Jurkat, Clone E6-1 (cell line): Measurements from ENCODE around the gene IGSF9B.

ENCODE experiments used
- DNase-seq: peaks from one replicate; pipeline ENCODE4 v3.0.0-alpha.2; 2011; ENCODE audit warnings: low read depth, low spot score
- H3K4me3 ChIP-seq: 2 replicates; pipeline ENCODE4 v1.5.1; 2011; ENCODE audit warnings: mild to moderate bottlenecking, low read length, control low read depth, moderate library complexity

The IGSF9B gene

DNA sequence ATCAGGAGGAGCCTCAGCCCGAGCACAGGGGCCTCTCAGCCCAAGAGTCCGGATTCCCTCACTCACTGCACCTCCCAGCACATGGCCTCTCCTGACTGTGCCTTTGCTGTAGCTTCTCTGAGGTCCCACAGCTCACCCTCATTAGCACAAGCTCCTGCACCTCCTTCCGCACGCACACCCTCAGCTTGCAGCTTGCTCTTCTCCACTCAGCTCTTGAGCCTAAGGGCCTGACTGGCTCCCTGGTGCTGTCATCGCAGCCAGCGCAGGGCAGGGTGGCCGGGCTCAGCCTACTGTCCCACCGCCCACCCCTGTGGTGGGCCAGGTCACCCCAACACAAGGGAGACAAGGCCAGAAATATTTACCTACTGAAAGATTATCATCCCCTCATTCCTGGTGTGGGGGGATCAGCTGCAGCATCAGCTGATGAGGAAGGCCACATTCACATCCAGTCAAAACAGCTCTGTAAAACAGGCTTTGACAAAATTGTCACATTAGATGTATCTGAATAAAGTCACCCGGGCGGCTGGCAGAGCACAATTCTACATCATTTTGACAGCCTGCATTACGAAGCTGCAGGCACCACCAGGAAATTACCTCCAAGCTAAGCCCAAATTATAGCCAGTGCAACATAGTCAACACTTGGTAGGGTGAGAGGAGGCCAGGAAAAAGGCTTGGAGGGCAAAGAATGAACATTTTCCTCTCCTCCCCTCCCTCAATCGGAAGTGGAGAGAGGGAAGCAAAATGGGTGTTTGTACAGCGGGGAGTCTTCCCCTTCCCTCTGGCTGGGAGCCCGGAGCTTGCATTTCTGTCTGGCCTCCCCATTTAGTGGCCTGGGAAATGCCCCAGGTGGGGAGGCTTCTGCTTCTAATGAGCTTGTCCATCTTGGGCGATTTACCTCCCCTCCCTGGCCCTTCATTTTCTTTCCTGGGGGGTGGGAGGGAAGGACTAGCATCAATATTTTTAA, 29.5 kb upstream of the IGSF9B start:
- DNase-seq = no peak
- H3K4me3 ChIP-seq = no peak overlapping the region

DNA sequence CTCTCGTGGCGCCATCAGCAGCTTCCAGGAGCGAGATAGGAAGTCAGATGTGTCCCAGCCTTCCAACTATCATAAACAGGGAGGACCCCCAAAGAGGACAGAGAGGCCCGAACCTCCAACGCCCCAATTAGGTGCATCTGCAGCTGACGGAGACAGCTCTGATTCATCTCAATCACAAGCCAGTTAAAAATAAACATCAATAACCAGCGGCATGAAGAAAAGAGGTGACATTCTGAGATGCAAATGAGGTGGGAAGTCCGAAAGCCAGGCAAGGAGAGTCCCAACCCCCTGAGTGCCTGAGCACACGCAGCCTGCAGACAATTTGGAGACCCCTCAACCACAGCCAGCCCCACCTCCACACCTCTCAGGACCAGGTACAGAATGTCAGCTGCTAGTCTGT, 28.1 kb upstream of the IGSF9B start:
- H3K4me3 ChIP-seq = no peak overlapping the region
- DNase-seq = no peak

DNA sequence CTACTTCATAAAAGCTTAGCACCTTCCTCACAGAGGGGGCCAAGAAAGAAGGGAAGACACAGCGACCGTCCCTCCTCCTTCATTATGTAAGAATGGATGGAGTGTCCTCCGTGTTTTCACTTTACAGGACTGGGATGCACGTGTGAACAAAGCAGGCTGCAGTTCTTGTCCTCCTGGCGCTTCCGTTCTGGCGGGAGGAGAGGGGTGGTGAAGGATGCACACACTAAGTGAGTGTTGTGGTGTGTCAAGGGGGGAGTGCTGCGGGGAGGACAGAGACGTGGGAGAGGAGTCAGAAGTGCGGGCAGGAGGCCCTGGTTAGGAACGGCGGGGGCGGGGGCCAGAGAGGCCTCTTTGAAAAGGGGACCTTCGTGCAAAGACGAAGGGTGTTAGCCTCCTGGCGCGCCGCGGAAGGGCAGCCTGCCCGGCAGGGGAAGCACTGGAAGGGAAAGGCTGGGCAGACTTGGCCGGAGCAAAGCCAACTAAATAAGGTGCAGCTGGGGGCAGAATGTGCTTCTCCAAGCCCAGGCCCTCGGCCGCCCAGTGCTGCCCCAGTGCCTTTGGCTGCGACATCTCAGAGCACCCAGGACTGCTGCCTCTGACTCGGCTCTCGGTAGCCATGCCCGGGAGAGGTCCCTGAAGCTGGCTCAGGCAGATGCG, 27.0 kb upstream of the IGSF9B start:
- no peak overlapping the region for H3K4me3 ChIP-seq
- DNase-seq = peak; percentile 28

DNA sequence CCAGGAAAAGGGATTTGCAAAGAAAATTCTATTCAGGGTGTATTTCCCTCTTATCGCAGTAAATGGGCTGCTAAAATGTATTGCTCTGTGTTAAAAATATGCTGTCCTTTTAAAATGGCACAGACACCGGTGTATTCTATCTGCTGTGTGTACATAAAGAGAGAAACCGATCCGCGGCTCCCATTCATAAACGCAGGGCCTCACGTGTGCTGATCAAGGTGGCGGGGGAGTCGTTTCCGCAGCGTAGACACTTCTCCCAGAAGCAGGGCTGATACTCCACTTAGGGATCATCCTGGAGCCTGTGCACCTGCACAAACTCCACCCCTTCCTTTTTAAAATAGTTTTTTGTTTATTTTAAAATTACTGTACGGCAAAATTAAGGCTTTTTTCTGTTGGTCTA, 26.1 kb upstream of the IGSF9B start:
- H3K4me3 ChIP-seq = no peak overlapping the region
- DNase-seq = no peak

DNA sequence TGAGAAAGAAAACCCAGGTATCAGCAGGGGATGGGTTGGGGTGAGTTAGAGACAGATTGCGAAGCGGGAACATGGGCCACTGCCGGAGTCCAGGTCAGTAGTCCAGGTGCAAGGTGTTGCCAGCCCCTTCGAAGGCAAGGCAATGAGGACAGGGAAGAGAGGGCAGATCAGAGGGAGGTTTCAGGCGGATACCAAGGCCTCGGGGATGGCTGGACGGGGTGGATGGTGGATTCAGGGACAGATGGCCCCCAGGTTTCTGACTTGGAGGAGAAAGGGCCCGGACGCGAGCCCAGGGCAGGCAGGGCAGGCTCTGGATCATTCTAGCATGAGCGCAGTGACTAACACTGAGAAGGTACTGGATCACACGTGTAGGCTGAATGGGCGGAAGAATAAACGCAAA, 25.4 kb upstream of the IGSF9B start:
- no peak for DNase-seq
- no peak overlapping the region for H3K4me3 ChIP-seq

DNA sequence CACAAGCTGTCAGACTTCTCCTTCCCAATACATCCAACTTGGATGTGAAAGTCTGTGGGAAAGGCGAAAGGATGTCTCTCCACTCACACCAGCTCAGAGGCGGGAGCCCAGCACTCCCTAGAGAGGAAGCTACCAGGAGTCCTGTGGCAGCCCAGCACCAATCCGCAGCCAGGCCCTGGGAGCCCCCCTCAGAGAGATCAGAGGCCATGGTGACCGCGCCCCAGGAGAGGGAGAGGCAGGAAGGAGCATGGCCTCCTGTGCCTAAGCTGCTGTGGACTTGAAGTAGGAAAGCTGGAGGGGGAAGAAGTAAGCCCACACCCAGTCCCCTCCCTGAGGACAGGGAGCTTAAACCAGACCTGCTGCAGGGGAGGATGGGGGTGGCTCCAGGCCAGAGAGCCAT, 24.4 kb upstream of the IGSF9B start:
- no peak for DNase-seq
- no peak overlapping the region for H3K4me3 ChIP-seq

DNA sequence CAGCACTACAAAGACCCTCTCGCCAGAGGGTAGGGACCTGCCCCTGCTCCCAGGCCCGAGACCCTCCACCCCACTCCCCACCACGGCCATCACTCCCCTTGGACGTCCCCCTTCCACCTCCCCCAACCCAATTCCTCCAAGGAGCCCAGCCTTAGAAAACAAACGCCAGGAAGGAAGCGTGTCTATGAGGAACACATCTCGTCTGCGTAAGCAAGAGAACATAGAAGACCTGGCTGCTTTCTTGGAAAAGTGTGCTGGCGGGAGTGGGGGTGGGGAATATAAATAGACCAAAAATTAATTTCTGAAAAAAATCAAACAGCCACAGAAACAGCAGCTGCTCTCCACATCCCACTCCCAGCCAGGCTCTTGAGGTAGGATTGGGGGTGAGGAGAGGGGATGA, 23.9 kb upstream of the IGSF9B start:
- no peak for DNase-seq
- H3K4me3 ChIP-seq = no peak overlapping the region

DNA sequence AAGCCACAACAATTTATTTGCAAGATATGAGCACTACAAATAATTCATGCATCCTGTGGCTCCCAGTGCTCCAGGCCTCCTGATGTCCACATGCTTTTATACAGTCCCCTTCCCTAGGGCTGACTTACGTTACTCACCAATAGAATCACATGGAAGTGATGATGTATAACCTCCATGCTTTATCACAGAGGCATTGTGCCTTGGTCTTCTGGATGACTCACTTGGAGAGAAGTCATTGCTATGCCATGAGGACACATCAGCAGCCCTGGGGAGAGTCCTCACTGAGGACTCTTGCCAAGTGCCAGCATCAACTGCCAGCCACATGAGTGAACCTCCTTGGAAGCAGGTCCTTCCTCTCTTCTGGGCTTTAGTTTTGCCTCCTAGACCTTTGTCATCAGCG, 22.0 kb upstream of the IGSF9B start:
- no peak for DNase-seq
- no peak overlapping the region for H3K4me3 ChIP-seq

DNA sequence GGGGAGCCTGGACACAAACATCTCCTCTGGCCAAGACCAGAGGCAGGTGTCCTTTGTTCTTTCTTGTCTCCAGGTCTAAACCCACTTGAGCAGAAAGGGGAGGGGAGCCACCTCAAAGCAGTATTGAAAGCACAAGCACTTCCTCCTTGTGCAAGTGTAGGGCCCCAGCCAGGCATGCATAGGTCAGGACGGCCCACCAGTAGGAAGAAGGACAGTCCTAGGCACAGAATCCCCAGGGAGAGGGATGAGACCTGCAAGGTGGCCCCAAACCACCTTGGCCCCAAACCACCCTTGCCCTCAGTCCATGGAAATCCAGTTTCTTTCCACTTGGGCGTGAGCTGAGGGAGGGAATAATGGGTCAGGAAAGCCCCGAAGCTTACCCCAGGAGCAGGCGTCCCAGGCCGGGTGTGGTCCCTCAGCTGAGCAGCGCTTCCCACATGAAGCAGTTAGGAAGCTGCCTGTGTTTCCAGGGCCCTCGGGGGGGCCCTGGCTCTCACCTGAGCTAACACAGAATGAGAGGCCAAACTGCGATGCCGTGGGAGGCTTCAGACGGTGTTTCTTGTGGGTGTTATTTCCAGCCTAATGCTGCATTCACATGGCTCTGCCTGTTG, 20.4 kb upstream of the IGSF9B start:
- DNase-seq = no peak
- H3K4me3 ChIP-seq = no peak overlapping the region

DNA sequence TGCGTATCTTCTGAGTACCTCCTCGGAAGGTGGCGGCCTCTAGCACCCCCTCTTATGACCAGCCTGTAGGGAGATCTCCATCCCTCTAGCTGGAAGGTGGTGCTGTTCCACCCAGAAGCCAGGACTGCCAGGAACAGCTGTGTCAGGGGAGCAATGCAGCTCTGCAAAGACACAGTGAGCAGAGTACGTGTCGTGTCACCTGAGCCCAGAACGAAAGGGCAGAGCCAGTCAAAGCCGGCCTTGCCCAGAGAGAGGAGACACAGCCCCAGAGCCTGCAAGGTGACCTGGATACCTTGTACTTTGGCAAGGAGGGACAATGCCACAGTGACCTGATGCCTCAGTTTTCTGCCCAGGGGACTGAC, 18.7 kb upstream of the IGSF9B start:
- DNase-seq = no peak
- H3K4me3 ChIP-seq = no peak overlapping the region

DNA sequence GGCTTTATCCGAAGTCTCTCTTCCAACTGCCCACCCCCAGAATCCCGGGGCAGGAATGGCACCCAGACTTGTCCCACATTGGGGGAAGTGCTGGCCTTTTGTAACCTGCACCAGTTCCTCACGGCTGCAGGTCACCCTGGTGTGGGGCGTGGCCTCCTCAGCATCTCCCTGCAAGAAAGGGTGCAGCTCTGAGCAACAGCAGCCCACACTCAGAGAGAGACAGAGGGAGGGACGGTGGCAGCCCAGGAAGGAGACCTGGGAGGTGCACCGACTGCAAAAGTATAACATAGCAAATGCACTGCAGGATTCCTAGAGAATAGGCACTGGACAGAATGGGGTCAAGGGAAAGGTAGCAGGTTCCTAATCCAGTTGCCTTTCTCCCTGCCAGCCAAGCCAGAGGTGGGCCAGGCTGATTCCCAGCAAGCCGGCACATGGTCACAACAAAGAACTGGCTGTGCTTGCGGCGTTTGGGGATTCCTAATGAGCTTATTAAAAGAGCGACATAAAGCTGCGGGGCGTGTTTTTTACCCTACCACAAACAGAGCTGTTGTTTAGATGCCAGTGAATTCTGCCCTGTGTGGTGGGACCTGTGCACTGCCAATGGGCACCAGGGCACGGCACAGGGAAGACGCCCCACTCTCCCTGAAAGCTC, 18.2 kb upstream of the IGSF9B start:
- H3K4me3 ChIP-seq = no peak overlapping the region
- no peak for DNase-seq

DNA sequence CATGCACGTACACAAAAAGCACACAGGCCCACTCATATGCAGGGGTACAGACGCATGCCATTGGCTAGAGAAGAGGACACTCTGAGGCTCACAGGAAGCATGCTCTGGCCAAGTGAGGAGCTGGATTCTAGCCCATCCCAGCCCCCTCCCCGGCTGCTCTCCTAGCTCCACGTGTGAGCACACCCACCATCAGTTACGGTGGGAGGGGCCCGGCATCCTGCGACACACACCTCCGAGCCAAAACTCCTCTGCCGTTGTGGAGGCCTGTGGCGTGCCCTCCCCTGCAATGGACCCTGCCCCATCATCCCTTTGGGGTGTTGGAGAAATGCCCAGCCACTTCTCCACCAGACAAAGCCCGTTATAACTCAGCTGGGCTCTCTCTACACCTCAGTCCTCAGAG, 15.1 kb upstream of the IGSF9B start:
- DNase-seq = no peak
- no peak overlapping the region for H3K4me3 ChIP-seq

DNA sequence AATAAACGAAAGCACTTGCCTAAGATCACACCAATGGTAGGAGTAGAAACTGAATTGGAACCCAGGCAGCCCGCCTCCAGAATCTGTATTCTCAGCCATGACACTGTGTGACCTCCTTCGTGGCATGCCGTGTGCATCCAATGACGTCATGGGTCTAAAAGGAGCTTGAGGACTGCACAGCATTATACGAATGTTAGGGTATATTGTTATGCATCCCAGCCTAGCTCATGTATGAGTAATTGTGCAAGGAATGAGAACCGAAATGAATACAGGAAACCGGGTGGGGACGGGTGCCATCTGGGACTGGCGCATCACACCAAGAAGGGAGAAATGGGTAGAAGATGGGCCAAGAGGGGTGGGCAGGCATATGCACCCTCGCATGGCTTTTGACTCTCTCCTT, 12.3 kb upstream of the IGSF9B start:
- no peak for DNase-seq
- no peak overlapping the region for H3K4me3 ChIP-seq

DNA sequence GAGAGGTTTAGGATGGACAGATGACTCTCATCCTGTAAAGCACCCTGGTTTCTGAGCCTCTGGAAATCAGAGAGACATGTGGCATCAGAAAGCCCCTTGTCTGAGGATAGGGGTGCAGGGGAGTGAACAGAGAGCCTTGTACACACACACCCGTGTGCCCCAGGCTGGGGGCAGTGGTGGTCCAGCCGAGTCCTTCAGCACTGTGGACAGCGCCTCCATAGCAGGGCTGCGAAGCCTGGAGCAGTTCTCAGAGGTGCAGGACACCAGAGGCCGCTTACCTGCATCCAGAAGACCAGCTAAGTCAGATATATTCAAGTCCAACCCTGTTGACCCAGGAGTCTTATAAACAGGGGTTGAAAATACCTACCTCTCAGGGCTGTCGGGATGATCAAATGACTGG, 11.5 kb upstream of the IGSF9B start:
- no peak for DNase-seq
- no peak overlapping the region for H3K4me3 ChIP-seq

DNA sequence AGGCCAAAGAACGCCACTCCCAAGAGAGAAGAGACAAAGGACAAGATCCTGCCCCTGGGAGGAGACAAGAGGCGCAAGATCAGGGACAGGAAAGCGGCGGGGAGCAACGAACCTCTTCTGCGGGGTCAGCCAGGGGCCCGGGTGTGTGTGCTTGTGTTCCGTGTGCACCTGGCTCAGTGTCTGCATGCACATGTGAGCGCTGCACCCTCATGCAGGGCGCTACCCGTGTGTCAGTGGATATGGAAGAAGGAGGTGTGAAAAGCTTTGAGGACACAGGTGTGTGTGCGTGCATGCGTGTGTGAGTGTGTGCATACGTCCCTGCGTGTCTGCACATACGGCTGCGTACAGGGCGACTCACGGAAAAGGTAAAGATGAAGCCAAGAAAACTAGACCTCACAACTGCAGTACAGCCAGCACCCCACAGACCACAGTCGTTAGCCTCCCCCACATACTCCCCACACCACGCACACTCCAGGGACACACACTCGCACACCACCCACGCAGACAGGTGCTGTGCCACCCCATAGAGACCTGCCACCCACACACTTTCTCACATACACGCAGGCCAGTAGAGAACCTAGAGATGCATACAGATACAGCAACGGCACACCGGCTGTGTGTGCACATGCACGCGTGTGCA, 11.0 kb upstream of the IGSF9B start:
- DNase-seq = no peak
- H3K4me3 ChIP-seq = peak overlapping the region; percentile 59

DNA sequence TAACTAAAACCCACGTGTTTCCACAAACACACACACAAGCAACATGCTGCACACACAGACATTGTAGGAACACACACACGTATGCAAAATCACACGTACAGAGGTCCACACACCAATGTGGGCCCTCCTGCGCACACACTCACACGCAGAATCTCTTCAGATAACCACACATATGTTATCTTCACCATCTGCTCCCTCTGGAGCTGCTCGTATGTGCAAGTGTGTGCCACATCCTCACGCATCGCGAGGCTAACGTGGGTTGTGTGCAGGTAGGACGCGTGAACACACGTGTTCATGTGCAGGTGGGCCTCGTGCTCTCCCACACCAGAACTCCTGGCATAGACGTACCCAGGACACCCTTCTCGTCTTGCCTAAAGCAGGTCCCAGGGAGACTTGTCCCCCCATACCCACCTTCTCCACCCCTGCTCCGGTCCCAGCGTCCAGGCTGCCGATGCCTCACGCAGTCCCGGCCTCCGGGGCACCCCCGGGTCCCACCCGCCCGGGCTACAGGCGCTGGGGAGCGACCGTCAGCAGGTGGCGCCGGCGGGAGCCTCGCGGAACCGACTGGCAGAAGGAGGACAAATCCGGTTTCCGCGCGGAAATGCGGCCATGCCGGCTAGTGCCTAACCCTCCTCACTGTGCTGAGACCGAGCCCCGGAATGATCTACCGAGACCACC, 10.3 kb upstream of the IGSF9B start:
- peak overlapping the region; percentile 59 for H3K4me3 ChIP-seq
- peak; percentile 55 for DNase-seq

DNA sequence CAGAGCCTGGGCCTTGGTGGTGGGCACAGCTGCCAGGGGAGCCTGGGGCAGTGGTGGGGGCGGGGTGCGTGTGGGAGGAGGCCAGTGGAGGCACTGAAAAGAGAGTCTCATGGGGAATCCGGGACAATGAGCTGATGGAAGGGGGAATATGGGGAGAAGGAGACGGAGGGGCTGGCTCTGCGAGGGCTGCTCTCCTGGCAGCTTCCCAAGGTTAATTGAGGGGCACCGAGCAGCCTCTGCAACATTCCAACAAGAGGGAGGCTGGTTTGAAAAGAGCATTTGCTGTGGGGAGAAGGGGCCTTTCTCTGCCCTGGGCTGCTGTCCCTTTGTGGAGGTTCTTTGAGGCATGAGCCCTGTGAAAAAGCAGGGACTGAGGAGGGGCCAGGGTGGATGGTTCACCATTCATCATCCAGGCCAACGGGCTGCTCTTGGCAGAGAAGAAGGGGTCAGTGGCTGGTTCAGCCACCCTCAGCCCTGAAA, 9.4 kb upstream of the IGSF9B start:
- DNase-seq = no peak

DNA sequence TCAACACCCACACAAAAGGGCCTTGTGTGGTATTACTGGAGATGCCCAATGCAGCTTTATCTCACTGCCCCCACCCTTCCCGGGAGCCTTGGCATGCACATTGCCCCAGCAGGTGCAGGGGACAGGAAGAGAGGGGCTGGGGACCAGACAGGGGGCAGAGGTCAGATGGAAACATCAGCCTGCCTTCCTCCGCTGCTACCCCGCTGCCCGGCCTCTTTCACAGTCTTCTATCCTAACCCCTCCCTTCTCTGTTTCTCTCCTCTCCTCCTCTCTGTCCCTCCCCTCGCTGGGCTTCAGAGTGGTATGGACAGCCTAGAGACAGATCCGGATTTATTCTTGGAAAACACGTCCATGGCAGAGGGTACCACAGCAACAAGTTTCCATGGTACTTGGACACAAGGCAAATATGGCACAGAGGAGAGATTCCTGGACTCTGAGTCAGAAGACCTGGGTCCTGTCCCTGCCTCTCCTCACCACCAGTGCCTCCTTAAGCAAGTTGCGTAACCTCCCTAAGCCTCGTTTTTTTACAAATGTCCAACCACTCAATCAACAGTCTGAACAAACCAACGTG, 8.3 kb upstream of the IGSF9B start:
- no peak overlapping the region for H3K4me3 ChIP-seq
- DNase-seq = no peak

More for the DNA sequence above, 9.4 kb upstream of the IGSF9B start:
- no peak overlapping the region for H3K4me3 ChIP-seq
